ENCODE measurements around the gene STK10. TPM values are rescaled to one million over a fixed set of nuclear protein-coding genes. Genes with fewer than 3 reads are reported as not detected.

The STK10 gene
- total RNA-seq, 1 donor from 2014 or later, result 60.2 TPM

DNA sequence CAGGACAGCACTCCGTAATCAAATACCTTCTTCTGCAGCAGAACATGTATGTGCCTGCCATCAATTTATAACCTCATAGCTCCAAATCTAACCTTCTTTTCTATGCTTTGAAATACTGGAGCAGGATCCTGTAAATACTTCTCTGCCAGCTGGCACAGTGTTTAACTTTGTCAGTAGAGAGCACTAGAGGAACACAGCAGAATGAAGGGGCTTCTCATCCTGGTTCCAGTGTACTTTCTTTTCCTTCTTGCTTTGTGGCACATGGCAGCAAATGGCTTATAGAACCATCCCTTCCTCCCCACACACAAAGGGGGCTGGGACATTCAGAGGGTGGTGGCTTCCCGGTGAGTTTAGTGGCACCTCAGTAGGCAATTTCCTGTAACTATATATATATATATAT is 177.7 kb downstream of the STK10 start:
- Histone ChIP-seq H3K4me2 (ENCODE audit: low read length) (no peak overlapping the region), H3K9ac (ENCODE audit: low read length) (no peak overlapping the region), H3K4me1 (ENCODE audit: insufficient read depth, low read length) (peaks cover 27% of the 10 kb centered on the region), H3K9me3 (ENCODE audit: insufficient read depth, low read depth, low read length) (no peaks in the 10 kb centered on the region), H3K79me2 (ENCODE audit: insufficient read depth, low read length) (peaks cover 12% of the 10 kb centered on the region), H2AFZ (ENCODE audit: low read depth, low read length) (no peak overlapping the region), H3K27ac (ENCODE audit: low read depth, low read length) (no peak overlapping the region), H3K27me3 (ENCODE audit: insufficient read depth, low read length) (no peaks in the 10 kb centered on the region), H3K4me3 (ENCODE audit: insufficient read depth, low read depth, low read length) (no peak overlapping the region), H4K20me1 (ENCODE audit: insufficient read depth, low read length) (peaks cover 14% of the 10 kb centered on the region), H3K36me3 (ENCODE audit: insufficient read depth, low read length) (no peaks in the 10 kb centered on the region)
- no peaks in the 10 kb centered on the region for H3K9me3 Mint-ChIP-seq (ENCODE audit: unreplicated experiment)
- no peak for TF ChIP-seq EZH2 (IDR thresholded peaks at IDR 0.05; ENCODE audit: insufficient read depth, low read length)
- TF ChIP-seq, protein P1, sequence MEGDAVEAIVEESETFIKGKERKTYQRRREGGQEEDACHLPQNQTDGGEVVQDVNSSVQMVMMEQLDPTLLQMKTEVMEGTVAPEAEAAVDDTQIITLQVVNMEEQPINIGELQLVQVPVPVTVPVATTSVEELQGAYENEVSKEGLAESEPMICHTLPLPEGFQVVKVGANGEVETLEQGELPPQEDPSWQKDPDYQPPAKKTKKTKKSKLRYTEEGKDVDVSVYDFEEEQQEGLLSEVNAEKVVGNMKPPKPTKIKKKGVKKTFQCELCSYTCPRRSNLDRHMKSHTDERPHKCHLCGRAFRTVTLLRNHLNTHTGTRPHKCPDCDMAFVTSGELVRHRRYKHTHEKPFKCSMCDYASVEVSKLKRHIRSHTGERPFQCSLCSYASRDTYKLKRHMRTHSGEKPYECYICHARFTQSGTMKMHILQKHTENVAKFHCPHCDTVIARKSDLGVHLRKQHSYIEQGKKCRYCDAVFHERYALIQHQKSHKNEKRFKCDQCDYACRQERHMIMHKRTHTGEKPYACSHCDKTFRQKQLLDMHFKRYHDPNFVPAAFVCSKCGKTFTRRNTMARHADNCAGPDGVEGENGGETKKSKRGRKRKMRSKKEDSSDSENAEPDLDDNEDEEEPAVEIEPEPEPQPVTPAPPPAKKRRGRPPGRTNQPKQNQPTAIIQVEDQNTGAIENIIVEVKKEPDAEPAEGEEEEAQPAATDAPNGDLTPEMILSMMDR (IDR thresholded peaks at IDR 0.05; ENCODE audit: insufficient read depth, low read depth, low read length), result no peak
- no peak overlapping the region for H3K27ac Mint-ChIP-seq (ENCODE audit: unreplicated experiment)
- no peak overlapping the region for H3K4me3 Mint-ChIP-seq (ENCODE audit: unreplicated experiment)
- peaks cover 22% of the 10 kb centered on the region for H3K4me1 Mint-ChIP-seq (ENCODE audit: low read depth, unreplicated experiment)
- FAIRE-seq, result no peak
- DNase-seq (ENCODE audit: low read depth), result peak; percentile 22
- no peaks in the 10 kb centered on the region for H3K27me3 Mint-ChIP-seq (ENCODE audit: low read depth, unreplicated experiment)
- no peaks in the 10 kb centered on the region for H3K36me3 Mint-ChIP-seq (ENCODE audit: low read depth, unreplicated experiment)

- Mint-ChIP-seq H3K27ac (ENCODE audit: unreplicated experiment) (no peak overlapping the region), H3K9me3 (ENCODE audit: unreplicated experiment) (no peaks in the 10 kb centered on the region), H3K4me1 (ENCODE audit: low read depth, unreplicated experiment) (peaks cover 23% of the 10 kb centered on the region), H3K27me3 (ENCODE audit: low read depth, unreplicated experiment) (no peaks in the 10 kb centered on the region), H3K4me3 (ENCODE audit: unreplicated experiment) (no peak overlapping the region), H3K36me3 (ENCODE audit: low read depth, unreplicated experiment) (no peaks in the 10 kb centered on the region)
- Histone ChIP-seq H3K9me3 (ENCODE audit: insufficient read depth, low read depth, low read length) (no peaks in the 10 kb centered on the region), H3K9ac (ENCODE audit: low read length) (no peak overlapping the region), H3K4me1 (ENCODE audit: insufficient read depth, low read length) (peaks cover 32% of the 10 kb centered on the region), H3K4me2 (ENCODE audit: low read length) (no peak overlapping the region), H3K79me2 (ENCODE audit: insufficient read depth, low read length) (peaks cover 18% of the 10 kb centered on the region), H4K20me1 (ENCODE audit: insufficient read depth, low read length) (peaks cover 20% of the 10 kb centered on the region), H3K27ac (ENCODE audit: low read depth, low read length) (no peak overlapping the region), H3K27me3 (ENCODE audit: insufficient read depth, low read length) (no peaks in the 10 kb centered on the region), H3K36me3 (ENCODE audit: insufficient read depth, low read length) (no peaks in the 10 kb centered on the region), H3K4me3 (ENCODE audit: insufficient read depth, low read depth, low read length) (no peak overlapping the region), H2AFZ (ENCODE audit: low read depth, low read length) (no peak overlapping the region)
- TF ChIP-seq, protein P1 (IDR thresholded peaks at IDR 0.05; ENCODE audit: insufficient read depth, low read depth, low read length), result no peak
- no peak for TF ChIP-seq EZH2 (IDR thresholded peaks at IDR 0.05; ENCODE audit: insufficient read depth, low read length)
- DNase-seq (ENCODE audit: low read depth), result no peak
- no peak for FAIRE-seq
Measured at GRCh38 chr5:172009536-172010270, 178.3 kb downstream of the STK10 start.

- Histone ChIP-seq H3K9me3 (ENCODE audit: insufficient read depth, low read depth, low read length) (no peaks in the 10 kb centered on the region), H3K27me3 (ENCODE audit: insufficient read depth, low read length) (no peaks in the 10 kb centered on the region), H3K9ac (ENCODE audit: low read length) (peak overlapping the region; percentile 19), H3K79me2 (ENCODE audit: insufficient read depth, low read length) (peaks cover 28% of the 10 kb centered on the region), H2AFZ (ENCODE audit: low read depth, low read length) (no peak overlapping the region), H3K27ac (ENCODE audit: low read depth, low read length) (peak overlapping the region; percentile 63), H3K4me2 (ENCODE audit: low read length) (peak overlapping the region; percentile 92), H4K20me1 (ENCODE audit: insufficient read depth, low read length) (peaks cover 29% of the 10 kb centered on the region), H3K36me3 (ENCODE audit: insufficient read depth, low read length) (no peaks in the 10 kb centered on the region), H3K4me1 (ENCODE audit: insufficient read depth, low read length) (peaks cover 39% of the 10 kb centered on the region), H3K4me3 (ENCODE audit: insufficient read depth, low read depth, low read length) (no peak overlapping the region)
- DNase-seq (ENCODE audit: low read depth), result peak; percentile 76
- Mint-ChIP-seq H3K36me3 (ENCODE audit: low read depth, unreplicated experiment) (no peaks in the 10 kb centered on the region), H3K9me3 (ENCODE audit: unreplicated experiment) (no peaks in the 10 kb centered on the region), H3K27me3 (ENCODE audit: low read depth, unreplicated experiment) (no peaks in the 10 kb centered on the region), H3K27ac (ENCODE audit: unreplicated experiment) (no peak overlapping the region), H3K4me1 (ENCODE audit: low read depth, unreplicated experiment) (peaks cover 26% of the 10 kb centered on the region), H3K4me3 (ENCODE audit: unreplicated experiment) (peak overlapping the region; percentile 71)
- FAIRE-seq, result no peak
- TF ChIP-seq, protein P1 (IDR thresholded peaks at IDR 0.05; ENCODE audit: insufficient read depth, low read depth, low read length), result no peak
- TF ChIP-seq EZH2 (IDR thresholded peaks at IDR 0.05; ENCODE audit: insufficient read depth, low read length), result no peak
Measured at GRCh38 chr5:172008689-172009141, 179.3 kb downstream of the STK10 start.
